HCT116 (cell line): Measurements from ENCODE around the gene NEO1.

Experiments used
- CBX3 ChIP-seq: IDR thresholded peaks from 2 replicates; pipeline ENCODE4 v1.6.1; 2012; ENCODE audit warnings: low read depth
- CTCF ChIP-seq, 3 experiments: fragments of 200-600 bp in 1 of 3; sonication (generic) in 1 of 3; IDR thresholded peaks in 2 of 3; conservative IDR thresholded peaks in 1 of 3; 2 replicates each; pipeline ENCODE4 v1.5.1; 2012 to 2017; ENCODE audit warnings: low read depth in 2 of 3, low read length in 2 of 3, antibody characterized with exemption in 1 of 3, borderline replicate concordance in 1 of 3, control low read depth in 1 of 3, mild to moderate bottlenecking in 1 of 3, mixed read lengths in 1 of 3, mixed run types in 1 of 3, moderate library complexity in 1 of 3; ENCODE audit not compliant: insufficient read depth in 1 of 3
- ELF1 ChIP-seq: IDR thresholded peaks from 2 replicates; pipeline ENCODE4 v1.6.1; 2012; ENCODE audit warnings: low read depth, borderline replicate concordance
- EZH2 ChIP-seq: fragments of 200-600 bp; sonication (generic); IDR thresholded peaks from 2 replicates; pipeline ENCODE4 v1.6.1; 2017; ENCODE audit warnings: antibody characterized with exemption, mixed run types
- EZH2phosphoT487 ChIP-seq: fragments of 200-600 bp; IDR thresholded peaks from 2 replicates; pipeline ENCODE4 v1.6.1; 2018; ENCODE audit warnings: antibody characterized with exemption, borderline replicate concordance
- JUND ChIP-seq: IDR thresholded peaks from 2 replicates; pipeline ENCODE4 v1.6.1; 2012
- MAX ChIP-seq: IDR thresholded peaks from 2 replicates; pipeline ENCODE4 v1.6.1; 2012
- POLR2A ChIP-seq: IDR thresholded peaks from 2 replicates; pipeline ENCODE4 v1.7.0; 2011; ENCODE audit warnings: borderline replicate concordance; ENCODE audit not compliant: insufficient read depth, insufficient read length; ENCODE audit errors: extremely low read depth
- POLR2AphosphoS5 ChIP-seq: IDR thresholded peaks from 2 replicates; pipeline ENCODE4 v1.6.1; 2011; ENCODE audit warnings: mild to moderate bottlenecking, low read depth, low read length, moderate library complexity
- REST ChIP-seq: IDR thresholded peaks from 2 replicates; pipeline ENCODE4 v1.6.1; 2012; ENCODE audit warnings: low read depth
- SP1 ChIP-seq: IDR thresholded peaks from 2 replicates; pipeline ENCODE4 v1.6.1; 2012; ENCODE audit warnings: low read depth
- TCF7L2 ChIP-seq: IDR thresholded peaks from 2 replicates; pipeline ENCODE4 v1.7.0; 2011; ENCODE audit warnings: borderline replicate concordance, inconsistent platforms; ENCODE audit not compliant: insufficient read depth, insufficient read length; ENCODE audit errors: extremely low read depth
- YY1 ChIP-seq: IDR thresholded peaks from 2 replicates; pipeline ENCODE4 v1.6.1; 2011; ENCODE audit warnings: low read length, low read depth, moderate library complexity, mild to moderate bottlenecking; ENCODE audit not compliant: insufficient replicate concordance; ENCODE audit errors: extremely low read depth
- ZNF274 ChIP-seq: fragments of 200-500 bp; sonication (Bioruptor generic); IDR thresholded peaks from 2 replicates; pipeline ENCODE4 v1.6.1; 2014; ENCODE audit warnings: mild to moderate bottlenecking, low read depth, low read length, inconsistent platforms

GRCh38 chr15:73325191-73325861, 273.1 kb downstream of the NEO1 start:
- TF ChIP-seq POLR2A (no peak), MAX (no peak), REST (no peak), CBX3 (no peak), POLR2AphosphoS5 (no peak), CTCF (IDR thresholded peaks at IDR 0.05 in 2 of 3, conservative IDR thresholded peaks at IDR 0.05 in 1 of 3; ENCODE audit: borderline replicate concordance in 1 of 3, insufficient read depth in 1 of 3, low read depth in 2 of 3, low read length in 2 of 3) (peak; percentile 19 to 38 (median 31); a peak in 5 of 6 replicates), ZNF274 (no peak), EZH2phosphoT487 (no peak), EZH2 (no peak), ELF1 (no peak), YY1 (no peak), JUND (no peak), TCF7L2 (no peak), SP1 (no peak)
